ENCODE results near the gene DERL3. TPM values are rescaled to one million over a fixed set of nuclear protein-coding genes. Genes with fewer than 3 reads are reported as not detected.

The DERL3 gene
- total RNA-seq, 4 donors from 2014 or later, result 1.9 to 20.0 (median 3.1) TPM

DNA sequence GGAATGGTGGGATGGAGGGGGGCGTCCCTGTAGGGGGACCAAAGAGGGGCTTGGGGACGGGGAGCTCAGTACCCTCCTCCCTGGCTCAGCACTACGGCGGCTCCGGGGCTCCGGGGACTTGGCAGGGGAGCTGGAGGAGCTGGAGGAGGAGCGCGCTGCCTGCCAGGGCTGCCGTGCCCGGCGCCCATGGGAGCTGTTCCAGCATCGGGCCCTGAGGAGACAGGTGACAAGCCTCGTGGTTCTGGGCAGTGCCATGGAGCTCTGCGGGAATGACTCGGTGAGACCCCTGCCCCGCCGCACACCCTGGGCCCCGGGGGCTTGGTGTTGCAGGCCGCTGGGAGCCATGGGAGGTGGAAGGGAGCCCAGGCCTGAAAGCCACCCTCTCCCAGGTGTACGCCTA is 43.6 kb upstream of the DERL3 start:
- Histone ChIP-seq H3K27me3 (no peaks in the 10 kb centered on the region), H3K36me3 (no peaks in the 10 kb centered on the region), H3K9me3 (no peaks in the 10 kb centered on the region), H3K4me1 (no peaks in the 10 kb centered on the region), H3K27ac (no peak overlapping the region), H3K4me3 (no peak overlapping the region)
- 86 to 100% methylated on average over 1 to 20 of the region's 20 CpGs for WGBS, 2 donors (ENCODE audit: low coverage in 1 of 2)
- DNase-seq, result no peak
- in situ Hi-C loops (cut with MboI; ENCODE audit: low pct_ligation_motif_present in 1 of 4, low pct_unique_long_range_greater_than_20kb in 1 of 4, low sequenced_read_pairs in 3 of 4), result no loop called here
- no peak for TF ChIP-seq EP300 (IDR thresholded peaks at IDR 0.05; ENCODE audit: low read depth)
- intact Hi-C loops (cut with DNase I; ENCODE audit: low total_unique reads), result no loop called here

DNA sequence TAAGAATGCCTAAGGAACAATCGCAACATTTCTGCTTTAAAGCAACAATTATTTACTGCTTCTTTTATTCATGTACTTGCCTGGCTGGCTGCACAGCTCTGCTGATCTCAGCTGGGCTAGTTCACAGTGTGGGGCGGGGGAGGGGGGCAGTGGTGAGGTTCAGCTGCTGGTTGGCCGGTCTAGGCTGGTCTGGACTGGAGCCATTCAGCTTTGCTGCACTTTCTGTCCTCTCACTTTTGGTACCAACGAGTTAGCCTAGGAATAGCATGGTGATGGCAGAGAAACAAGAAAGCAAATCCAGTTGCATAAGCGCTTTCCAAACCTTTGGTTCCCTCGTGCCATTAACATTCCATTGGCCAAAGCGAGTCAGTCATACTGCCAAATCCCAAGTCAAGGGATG is 39.4 kb upstream of the DERL3 start:
- no peak overlapping the region for H3K4me3 ChIP-seq
- in situ Hi-C loops (cut with MboI; ENCODE audit: low pct_ligation_motif_present in 1 of 4, low pct_unique_long_range_greater_than_20kb in 1 of 4, low sequenced_read_pairs in 3 of 4) (no loop called here), intact Hi-C loops (cut with DNase I; ENCODE audit: low total_unique reads) (no loop called here)
- H3K27me3 ChIP-seq, result no peaks in the 10 kb centered on the region
- H3K4me1 ChIP-seq, result no peaks in the 10 kb centered on the region
- H3K27ac ChIP-seq, result no peak overlapping the region
- no peaks in the 10 kb centered on the region for H3K9me3 ChIP-seq
- WGBS, 2 donors (ENCODE audit: low coverage in 1 of 2), result 90% methylated on average over 7 of the region's 7 CpGs; no CpG with 5 or more reads in 1 of the 2 donors
- DNase-seq, result no peak
- H3K36me3 ChIP-seq, result no peaks in the 10 kb centered on the region
- TF ChIP-seq, protein P1, sequence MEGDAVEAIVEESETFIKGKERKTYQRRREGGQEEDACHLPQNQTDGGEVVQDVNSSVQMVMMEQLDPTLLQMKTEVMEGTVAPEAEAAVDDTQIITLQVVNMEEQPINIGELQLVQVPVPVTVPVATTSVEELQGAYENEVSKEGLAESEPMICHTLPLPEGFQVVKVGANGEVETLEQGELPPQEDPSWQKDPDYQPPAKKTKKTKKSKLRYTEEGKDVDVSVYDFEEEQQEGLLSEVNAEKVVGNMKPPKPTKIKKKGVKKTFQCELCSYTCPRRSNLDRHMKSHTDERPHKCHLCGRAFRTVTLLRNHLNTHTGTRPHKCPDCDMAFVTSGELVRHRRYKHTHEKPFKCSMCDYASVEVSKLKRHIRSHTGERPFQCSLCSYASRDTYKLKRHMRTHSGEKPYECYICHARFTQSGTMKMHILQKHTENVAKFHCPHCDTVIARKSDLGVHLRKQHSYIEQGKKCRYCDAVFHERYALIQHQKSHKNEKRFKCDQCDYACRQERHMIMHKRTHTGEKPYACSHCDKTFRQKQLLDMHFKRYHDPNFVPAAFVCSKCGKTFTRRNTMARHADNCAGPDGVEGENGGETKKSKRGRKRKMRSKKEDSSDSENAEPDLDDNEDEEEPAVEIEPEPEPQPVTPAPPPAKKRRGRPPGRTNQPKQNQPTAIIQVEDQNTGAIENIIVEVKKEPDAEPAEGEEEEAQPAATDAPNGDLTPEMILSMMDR (IDR thresholded peaks at IDR 0.05), result no peak
- no peak for TF ChIP-seq POLR2AphosphoS5 (IDR thresholded peaks at IDR 0.05)
- no peak for TF ChIP-seq EP300 (IDR thresholded peaks at IDR 0.05; ENCODE audit: low read depth)
- no peak for TF ChIP-seq POLR2A (IDR thresholded peaks at IDR 0.05)

DNA sequence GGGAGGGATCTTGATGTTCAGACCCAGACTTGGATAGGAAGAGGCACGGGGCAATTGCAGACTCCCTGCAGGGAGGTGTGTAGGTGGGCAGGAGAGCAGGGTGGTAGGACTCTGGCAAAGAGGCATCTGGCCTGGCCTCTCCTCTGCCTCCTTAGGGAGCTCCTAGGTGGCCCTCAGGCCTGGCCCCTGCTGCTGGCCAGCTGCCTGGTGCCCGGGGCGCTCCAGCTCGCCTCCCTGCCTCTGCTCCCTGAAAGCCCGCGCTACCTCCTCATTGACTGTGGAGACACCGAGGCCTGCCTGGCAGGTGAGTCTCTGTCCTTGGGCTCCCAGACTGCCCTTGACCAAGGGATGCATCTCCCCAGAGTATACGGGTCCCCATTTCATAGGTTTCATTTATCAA is 38.8 kb upstream of the DERL3 start:
- intact Hi-C loops (cut with DNase I; ENCODE audit: low total_unique reads), result no loop called here
- in situ Hi-C loops (cut with MboI; ENCODE audit: low pct_ligation_motif_present in 1 of 4, low pct_unique_long_range_greater_than_20kb in 1 of 4, low sequenced_read_pairs in 3 of 4), result no loop called here
- TF ChIP-seq POLR2A (IDR thresholded peaks at IDR 0.05) (no peak), EP300 (IDR thresholded peaks at IDR 0.05; ENCODE audit: low read depth) (no peak), POLR2AphosphoS5 (IDR thresholded peaks at IDR 0.05) (no peak)
- TF ChIP-seq, protein P1 (IDR thresholded peaks at IDR 0.05), result no peak

DNA sequence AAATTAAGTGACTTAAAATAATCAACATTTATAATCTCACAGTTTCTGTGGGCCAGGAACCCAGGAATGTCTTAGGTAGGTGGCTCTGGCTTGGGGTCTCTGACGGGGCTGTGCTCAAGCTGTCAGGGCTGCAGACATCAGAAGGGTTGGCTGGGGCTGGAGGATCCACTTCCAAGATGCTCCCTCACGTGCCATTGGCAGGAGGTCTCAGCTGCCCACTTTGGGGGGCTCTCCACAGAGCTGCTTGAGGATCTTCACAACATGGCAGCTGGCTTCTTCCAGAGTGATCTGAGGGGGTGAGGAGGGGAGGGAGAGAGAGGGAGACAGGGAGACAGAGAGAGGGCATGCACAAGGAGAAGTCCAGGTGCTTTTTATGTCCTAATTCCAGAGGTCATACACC is 37.0 kb upstream of the DERL3 start:
- H3K9me3 ChIP-seq, result no peaks in the 10 kb centered on the region
- no peaks in the 10 kb centered on the region for H3K4me1 ChIP-seq
- H3K4me3 ChIP-seq, result no peak overlapping the region
- WGBS, 2 donors (ENCODE audit: low coverage in 1 of 2), result 88% methylated on average over 2 of the region's 2 CpGs; no CpG with 5 or more reads in 1 of the 2 donors
- no peaks in the 10 kb centered on the region for H3K36me3 ChIP-seq
- in situ Hi-C loops (cut with MboI; ENCODE audit: low pct_ligation_motif_present in 1 of 4, low pct_unique_long_range_greater_than_20kb in 1 of 4, low sequenced_read_pairs in 3 of 4), result no loop called here
- H3K27ac ChIP-seq, result no peak overlapping the region
- intact Hi-C loops (cut with DNase I; ENCODE audit: low total_unique reads), result no loop called here
- DNase-seq, result no peak
- no peaks in the 10 kb centered on the region for H3K27me3 ChIP-seq
- no peak for TF ChIP-seq POLR2A (IDR thresholded peaks at IDR 0.05)
- TF ChIP-seq POLR2AphosphoS5 (IDR thresholded peaks at IDR 0.05), result no peak
- TF ChIP-seq, protein P1 (IDR thresholded peaks at IDR 0.05), result no peak
- TF ChIP-seq EP300 (IDR thresholded peaks at IDR 0.05; ENCODE audit: low read depth), result no peak

More for the DNA sequence above, 38.8 kb upstream of the DERL3 start:
- H3K4me1 ChIP-seq, result no peaks in the 10 kb centered on the region
- H3K27ac ChIP-seq, result no peak overlapping the region
- H3K4me3 ChIP-seq, result no peak overlapping the region
- no peaks in the 10 kb centered on the region for H3K36me3 ChIP-seq
- DNase-seq, result no peak
- H3K27me3 ChIP-seq, result no peaks in the 10 kb centered on the region
- WGBS, 2 donors (ENCODE audit: low coverage in 1 of 2), result 98 to 100% methylated on average over 4 to 8 of the region's 8 CpGs
- no peaks in the 10 kb centered on the region for H3K9me3 ChIP-seq

DNA sequence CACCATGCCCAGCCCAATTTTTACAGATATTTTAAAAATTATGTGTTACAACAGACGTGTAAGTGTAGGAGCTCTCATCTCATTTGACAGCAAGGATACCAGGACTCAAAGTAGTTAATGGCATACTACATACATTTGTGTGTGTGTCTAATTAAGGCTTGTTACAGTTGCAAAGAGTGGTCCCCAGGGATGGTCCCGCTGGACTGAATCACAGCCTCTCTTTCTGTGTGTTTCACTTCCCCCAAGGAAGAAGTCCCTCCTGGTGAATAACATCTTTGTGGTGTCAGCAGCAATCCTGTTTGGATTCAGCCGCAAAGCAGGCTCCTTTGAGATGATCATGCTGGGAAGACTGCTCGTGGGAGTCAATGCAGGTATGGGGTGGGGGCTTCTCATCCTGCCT is 36.1 kb upstream of the DERL3 start:
- no peak for DNase-seq
- Histone ChIP-seq H3K9me3 (no peaks in the 10 kb centered on the region), H3K4me1 (no peaks in the 10 kb centered on the region), H3K4me3 (no peak overlapping the region), H3K27me3 (no peaks in the 10 kb centered on the region), H3K27ac (no peak overlapping the region), H3K36me3 (no peaks in the 10 kb centered on the region)
- intact Hi-C loops (cut with DNase I; ENCODE audit: low total_unique reads) (no loop called here), in situ Hi-C loops (cut with MboI; ENCODE audit: low pct_ligation_motif_present in 1 of 4, low pct_unique_long_range_greater_than_20kb in 1 of 4, low sequenced_read_pairs in 3 of 4) (no loop called here)
- no peak for TF ChIP-seq POLR2AphosphoS5 (IDR thresholded peaks at IDR 0.05)
- TF ChIP-seq POLR2A (IDR thresholded peaks at IDR 0.05), result no peak
- TF ChIP-seq EP300 (IDR thresholded peaks at IDR 0.05; ENCODE audit: low read depth), result no peak
- TF ChIP-seq, protein P1 (IDR thresholded peaks at IDR 0.05), result no peak
- WGBS, 2 donors (ENCODE audit: low coverage in 1 of 2), result 80 to 94% methylated on average over 2 to 4 of the region's 4 CpGs

Measured in transverse colon (tissue), 4 donors.